CD4-positive, alpha-beta T cell treated with Interleukin-21 for 1 hour (primary cell): ENCODE data around the gene USP17L30.
A peak's percentile ranks its signal among the peaks of the same experiment; 100 is the strongest.
"Not testable (repeated sequence)": the region's sequence is repeated elsewhere in the genome, so short reads cannot be mapped to it uniquely, and the experiment has no call there.

ENCODE experiments used
- DNase-seq: peaks from one replicate; pipeline ENCODE4 v3.0.0-alpha.2; 2020

USP17L30 gene

GRCh38 chr4:9362829-9363228 is at the start of gene USP17L30:
TSS of gene USP17L30 (plus strand) at chr4:9363129. CDS start at chr4:9363129, 0 bp downstream.
- not testable (repeated sequence) for DNase-seq

GRCh38 chr4:9324191-9324590 is 38.7 kb upstream of the USP17L30 start:
- DNase-seq, result not testable (repeated sequence)

- DNase-seq, result not testable (repeated sequence)
Observed at GRCh38 chr4:9324865-9325264, 38.1 kb upstream of the USP17L30 start, which contains the start of gene USP17L24. TSS of gene USP17L24 (plus strand) at chr4:9325165. CDS start at chr4:9325165, 0 bp downstream.

- not testable (repeated sequence) for DNase-seq
Observed at GRCh38 chr4:9329611-9330010, 33.3 kb upstream of the USP17L30 start, which contains the start of gene USP17L25. TSS of gene USP17L25 (plus strand) at chr4:9329911. CDS start at chr4:9329911, 0 bp downstream.

GRCh38 chr4:9334358-9334757 is 28.6 kb upstream of the USP17L30 start, which contains the start of gene USP17L26:
TSS of gene USP17L26 (plus strand) at chr4:9334658. CDS start at chr4:9334658, 0 bp downstream.
- not testable (repeated sequence) for DNase-seq

GRCh38 chr4:9339103-9339502 is 23.8 kb upstream of the USP17L30 start, which contains the start of gene USP17L5:
TSS of gene USP17L5 (plus strand) at chr4:9339403. CDS start at chr4:9339403, 0 bp downstream.
- not testable (repeated sequence) for DNase-seq

GRCh38 chr4:9343848-9344247 is 19.1 kb upstream of the USP17L30 start, which contains the start of gene USP17L27:
TSS of gene USP17L27 (plus strand) at chr4:9344148. CDS start at chr4:9344148, 0 bp downstream.
- DNase-seq, result not testable (repeated sequence)

GRCh38 chr4:9348593-9348992 is 14.3 kb upstream of the USP17L30 start, which contains the start of gene USP17L28:
TSS of gene USP17L28 (plus strand) at chr4:9348893. CDS start at chr4:9348893, 0 bp downstream.
- not testable (repeated sequence) for DNase-seq

- not testable (repeated sequence) for DNase-seq
Observed at GRCh38 chr4:9350866-9351265, 12.1 kb upstream of the USP17L30 start.

- not testable (repeated sequence) for DNase-seq
Observed at GRCh38 chr4:9353338-9353737, 9.6 kb upstream of the USP17L30 start, which contains the start of gene USP17L29. TSS of gene USP17L29 (plus strand) at chr4:9353638. CDS start at chr4:9353638, 0 bp downstream.

GRCh38 chr4:9379881-9380280 is 17.0 kb downstream of the USP17L30 start:
- not testable (repeated sequence) for DNase-seq

- peak; percentile 65 for DNase-seq
Observed at GRCh38 chr4:9381012-9381534, 18.1 kb downstream of the USP17L30 start.

GRCh38 chr4:9384126-9384525 is 21.2 kb downstream of the USP17L30 start:
- DNase-seq, result no peak

GRCh38 chr4:9389001-9389400 is 26.1 kb downstream of the USP17L30 start:
- DNase-seq, result not testable (repeated sequence)

GRCh38 chr4:9405774-9406173 is 42.8 kb downstream of the USP17L30 start:
- not testable (repeated sequence) for DNase-seq

GRCh38 chr4:9406491-9406890 is 43.6 kb downstream of the USP17L30 start:
- DNase-seq, result not testable (repeated sequence)

- no peak for DNase-seq
Observed at GRCh38 chr4:9409793-9410192, 46.9 kb downstream of the USP17L30 start.
